Spleen (tissue), 13 donors: Measurements from ENCODE around the gene ADAMTS12. TPM values are rescaled to one million over a fixed set of nuclear protein-coding genes. Genes with fewer than 3 reads are reported as not detected.

Experiments
- DNase-seq: peaks from one replicate; pipeline ENCODE4 v3.0.0-alpha.2; 2020
- H3K27ac ChIP-seq, 8 donors: fragments of 200-600 bp; sonication (generic) in 7 of 8; 1 replicate in 4 of 8; 2 replicates in 4 of 8; pipeline versions ENCODE4 v1.5.0 to v1.8.0; 2016 to 2021; ENCODE audit warnings: inconsistent platforms in 4 of 8, mild to moderate bottlenecking in 4 of 8, moderate library complexity in 1 of 8
- H3K27me3 ChIP-seq, 7 donors: fragments of 200-600 bp; sonication (generic) in 6 of 7; replicated peaks in 1 of 7; 1 replicate in 4 of 7; 2 replicates in 3 of 7; pipeline versions ENCODE4 v1.5.0 to v1.8.0; 2016 to 2021; ENCODE audit warnings: inconsistent platforms in 3 of 7, mild to moderate bottlenecking in 1 of 7
- H3K36me3 ChIP-seq, 6 donors: fragments of 200-600 bp; sonication (generic) in 5 of 6; 1 replicate in 4 of 6; 2 replicates in 2 of 6; pipeline versions ENCODE4 v1.5.0 to v1.8.0; 2016 to 2021; ENCODE audit warnings: inconsistent platforms in 2 of 6
- H3K4me1 ChIP-seq, 6 donors: fragments of 200-600 bp; sonication (generic) in 5 of 6; 1 replicate in 3 of 6; 2 replicates in 3 of 6; pipeline versions ENCODE4 v1.5.0 to v1.8.0; 2016 to 2021; ENCODE audit warnings: inconsistent platforms in 3 of 6
- H3K4me3 ChIP-seq, 8 donors: fragments of 200-600 bp; sonication (generic) in 7 of 8; 1 replicate in 4 of 8; 2 replicates in 4 of 8; pipeline versions ENCODE4 v1.5.0 to v1.8.0; 2016 to 2021; ENCODE audit warnings: inconsistent platforms in 4 of 8, mild to moderate bottlenecking in 4 of 8, moderate library complexity in 2 of 8
- H3K9me3 ChIP-seq, 8 donors: fragments of 200-600 bp; sonication (generic) in 7 of 8; 1 replicate in 4 of 8; 2 replicates in 4 of 8; pipeline versions ENCODE4 v1.5.0 to v1.8.0; 2016 to 2021; ENCODE audit warnings: inconsistent platforms in 4 of 8
- POLR2A ChIP-seq, 3 donors: fragments of 450-650 bp; IDR thresholded peaks; one replicate each; pipeline ENCODE4 v1.5.1; 2017; ENCODE audit warnings: antibody characterized with exemption in 3 of 3, mild to moderate bottlenecking in 1 of 3
- POLR2AphosphoS5 ChIP-seq, 3 donors: sonication (generic); formaldehyde crosslinking; IDR thresholded peaks; one replicate each; pipeline ENCODE4 v1.5.1; 2017; ENCODE audit warnings: antibody characterized with exemption in 3 of 3
- WGBS, 5 donors: extraction: QIAGEN DNeasy Blood & Tissue Kit in 3 of 5; methylation state at CpG; one replicate each; pipeline versions ENCODE4 v1.1.5 to v1.1.7; 2013 to 2018; 5-methylcytosine and 5-hydroxymethylcytosine counted together
- intact Hi-C: fragments of 100-400 bp; cut with DNase I; formaldehyde crosslinking; loops from one replicate; pipeline ENCODE4 v1.15.0; 2023; ENCODE audit warnings: low total_unique reads
- long read RNA-seq, 2 donors: transcript quantifications; one replicate each; lab custom pipeline, GENCODE V29; 2026
- polyA plus RNA-seq, 3 donors: library from polyadenylated mRNA; stranded (reverse); fragments of 200-250 nt; gene quantifications; one replicate each; pipeline ENCODE4 v1.2.1, GENCODE V29; 2013
- total RNA-seq, 7 donors: library from RNA; depleted of rRNA in 3 of 7; stranded (reverse); fragments of >200 nt in 3 of 7; fragmentation: NEBNext Ultra II Directional in 4 of 7; extraction: Animal tissue kit (Norgen Biotek cat#: 25700) in 4 of 7; gene quantifications; one replicate each; pipeline versions ENCODE4 v1.1.0 to v1.2.1, GENCODE V29; 2016 to 2021
- TF ChIP-seq, protein P1 (sequence below), 11 experiments: fragments of 200-600 bp in 7 of 11; fragments of 450-650 bp in 4 of 11; sonication (generic) in 4 of 11; IDR thresholded peaks in 8 of 11; conservative IDR thresholded peaks in 3 of 11; 1 replicate in 7 of 11; 2 replicates in 4 of 11; pipeline versions ENCODE4 v1.4.0 to v1.8.0; 2016 to 2021; ENCODE audit warnings: antibody characterized with exemption in 11 of 11, inconsistent platforms in 4 of 11, mild to moderate bottlenecking in 1 of 11
- donor health status: healthy with polysubstance abuse.
- donor health status: DM: no; HTN: no; CAD: no; lungs with moderate emphysema.
- donor health status: DM: no; HTN: no; CAD: no.
- donor health status: Bipolar disorder and iron deficiency.
- donor health status: healthy.
- donor health status: DM: no; HTN: no; CAD: no.
- donor health status: DM: yes; HTN: yes; CAD: no.

ADAMTS12 gene, protein sequence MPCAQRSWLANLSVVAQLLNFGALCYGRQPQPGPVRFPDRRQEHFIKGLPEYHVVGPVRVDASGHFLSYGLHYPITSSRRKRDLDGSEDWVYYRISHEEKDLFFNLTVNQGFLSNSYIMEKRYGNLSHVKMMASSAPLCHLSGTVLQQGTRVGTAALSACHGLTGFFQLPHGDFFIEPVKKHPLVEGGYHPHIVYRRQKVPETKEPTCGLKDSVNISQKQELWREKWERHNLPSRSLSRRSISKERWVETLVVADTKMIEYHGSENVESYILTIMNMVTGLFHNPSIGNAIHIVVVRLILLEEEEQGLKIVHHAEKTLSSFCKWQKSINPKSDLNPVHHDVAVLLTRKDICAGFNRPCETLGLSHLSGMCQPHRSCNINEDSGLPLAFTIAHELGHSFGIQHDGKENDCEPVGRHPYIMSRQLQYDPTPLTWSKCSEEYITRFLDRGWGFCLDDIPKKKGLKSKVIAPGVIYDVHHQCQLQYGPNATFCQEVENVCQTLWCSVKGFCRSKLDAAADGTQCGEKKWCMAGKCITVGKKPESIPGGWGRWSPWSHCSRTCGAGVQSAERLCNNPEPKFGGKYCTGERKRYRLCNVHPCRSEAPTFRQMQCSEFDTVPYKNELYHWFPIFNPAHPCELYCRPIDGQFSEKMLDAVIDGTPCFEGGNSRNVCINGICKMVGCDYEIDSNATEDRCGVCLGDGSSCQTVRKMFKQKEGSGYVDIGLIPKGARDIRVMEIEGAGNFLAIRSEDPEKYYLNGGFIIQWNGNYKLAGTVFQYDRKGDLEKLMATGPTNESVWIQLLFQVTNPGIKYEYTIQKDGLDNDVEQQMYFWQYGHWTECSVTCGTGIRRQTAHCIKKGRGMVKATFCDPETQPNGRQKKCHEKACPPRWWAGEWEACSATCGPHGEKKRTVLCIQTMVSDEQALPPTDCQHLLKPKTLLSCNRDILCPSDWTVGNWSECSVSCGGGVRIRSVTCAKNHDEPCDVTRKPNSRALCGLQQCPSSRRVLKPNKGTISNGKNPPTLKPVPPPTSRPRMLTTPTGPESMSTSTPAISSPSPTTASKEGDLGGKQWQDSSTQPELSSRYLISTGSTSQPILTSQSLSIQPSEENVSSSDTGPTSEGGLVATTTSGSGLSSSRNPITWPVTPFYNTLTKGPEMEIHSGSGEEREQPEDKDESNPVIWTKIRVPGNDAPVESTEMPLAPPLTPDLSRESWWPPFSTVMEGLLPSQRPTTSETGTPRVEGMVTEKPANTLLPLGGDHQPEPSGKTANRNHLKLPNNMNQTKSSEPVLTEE (N-terminal part only)
- total RNA-seq (1 to 10 TPM; 1.1 to 4.3 (median 1.4) TPM), polyA plus RNA-seq (under 1 TPM; 0.07 to 0.22 (median 0.17) TPM)
- long read RNA-seq, donor 1, result 0 reads
- long read RNA-seq, donor 2, partial matches to known transcripts, result 0 of 1 reads
- long read RNA-seq, donor 2, other reads (novel, unspliced or antisense), result 0 of 1 reads

DNA sequence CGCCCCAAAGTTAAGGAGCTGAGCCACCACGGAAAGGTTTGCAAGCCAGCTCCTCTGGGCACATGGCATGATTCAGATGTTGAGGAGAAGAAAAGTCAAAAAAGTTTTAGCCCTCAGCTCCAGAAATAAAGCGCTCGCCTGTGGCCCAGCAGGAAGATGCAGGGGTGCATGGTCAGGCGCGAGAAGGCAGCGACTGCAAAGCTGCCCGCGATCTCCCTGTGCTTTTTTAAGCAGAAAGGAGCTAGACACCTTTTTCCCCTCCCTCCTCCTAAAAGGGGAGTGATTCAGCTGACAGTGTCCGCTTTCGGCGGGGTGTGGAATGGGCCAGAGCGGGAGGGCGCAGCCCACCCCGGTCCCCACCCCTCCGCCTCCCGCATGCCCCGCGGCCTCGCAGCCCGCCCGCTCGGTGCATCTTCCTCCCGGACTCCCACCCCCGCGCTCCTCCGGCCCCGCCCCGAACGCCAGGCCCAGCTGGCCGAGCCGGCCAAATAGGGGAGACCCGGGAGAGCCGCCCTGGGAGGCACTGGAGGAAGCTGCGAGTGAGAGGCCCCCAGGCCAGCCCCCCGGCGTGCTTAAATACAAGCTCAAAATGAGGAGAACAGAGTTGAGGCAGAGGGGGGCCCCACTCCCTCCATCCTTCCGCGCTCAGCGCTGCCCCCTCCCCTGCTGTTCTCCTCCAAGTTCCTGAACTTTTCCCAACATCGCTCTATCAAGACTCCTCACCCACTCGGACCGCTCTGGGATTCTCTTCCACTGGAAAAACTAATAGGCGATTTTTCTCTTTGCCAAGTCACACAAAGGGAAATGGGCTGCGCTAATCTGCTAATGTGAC, at the start of gene ADAMTS12:
Gene ADAMTS12, minus strand, starts transcription at position 203 of the 832 bp plus-strand sequence. Its CDS starts 134 bp downstream, at position 69.
- H3K9me3 ChIP-seq, result no peaks in the 10 kb centered on the region
- peaks cover 0 to 52% (median 12%) of the 10 kb centered on the region in 7 donors for H3K27me3 ChIP-seq
- TF ChIP-seq POLR2AphosphoS5 (IDR thresholded peaks at IDR 0.05), result no peak
- TF ChIP-seq POLR2A (IDR thresholded peaks at IDR 0.05), result no peak
- TF ChIP-seq, protein P1, sequence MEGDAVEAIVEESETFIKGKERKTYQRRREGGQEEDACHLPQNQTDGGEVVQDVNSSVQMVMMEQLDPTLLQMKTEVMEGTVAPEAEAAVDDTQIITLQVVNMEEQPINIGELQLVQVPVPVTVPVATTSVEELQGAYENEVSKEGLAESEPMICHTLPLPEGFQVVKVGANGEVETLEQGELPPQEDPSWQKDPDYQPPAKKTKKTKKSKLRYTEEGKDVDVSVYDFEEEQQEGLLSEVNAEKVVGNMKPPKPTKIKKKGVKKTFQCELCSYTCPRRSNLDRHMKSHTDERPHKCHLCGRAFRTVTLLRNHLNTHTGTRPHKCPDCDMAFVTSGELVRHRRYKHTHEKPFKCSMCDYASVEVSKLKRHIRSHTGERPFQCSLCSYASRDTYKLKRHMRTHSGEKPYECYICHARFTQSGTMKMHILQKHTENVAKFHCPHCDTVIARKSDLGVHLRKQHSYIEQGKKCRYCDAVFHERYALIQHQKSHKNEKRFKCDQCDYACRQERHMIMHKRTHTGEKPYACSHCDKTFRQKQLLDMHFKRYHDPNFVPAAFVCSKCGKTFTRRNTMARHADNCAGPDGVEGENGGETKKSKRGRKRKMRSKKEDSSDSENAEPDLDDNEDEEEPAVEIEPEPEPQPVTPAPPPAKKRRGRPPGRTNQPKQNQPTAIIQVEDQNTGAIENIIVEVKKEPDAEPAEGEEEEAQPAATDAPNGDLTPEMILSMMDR (IDR thresholded peaks at IDR 0.05 in 8 of 11, conservative IDR thresholded peaks at IDR 0.05 in 3 of 11), result no peak
- DNase-seq, result no peak
- H3K27ac ChIP-seq, result peak within 1 kb of the TSS in 1 of 8 donors; percentile 30
- peaks cover 0 to 27% (median 15%) of the 10 kb centered on the region in 6 donors for H3K4me1 ChIP-seq
- intact Hi-C loops, result no loop called here
- 7 to 16% (median 9%) methylated on average over 20 to 45 of the region's 45 CpGs for WGBS, 5 donors
- H3K36me3 ChIP-seq, result no peaks in the 10 kb centered on the region
- peak within 1 kb of the TSS; percentile 14 to 64 (median 32) for H3K4me3 ChIP-seq

DNA sequence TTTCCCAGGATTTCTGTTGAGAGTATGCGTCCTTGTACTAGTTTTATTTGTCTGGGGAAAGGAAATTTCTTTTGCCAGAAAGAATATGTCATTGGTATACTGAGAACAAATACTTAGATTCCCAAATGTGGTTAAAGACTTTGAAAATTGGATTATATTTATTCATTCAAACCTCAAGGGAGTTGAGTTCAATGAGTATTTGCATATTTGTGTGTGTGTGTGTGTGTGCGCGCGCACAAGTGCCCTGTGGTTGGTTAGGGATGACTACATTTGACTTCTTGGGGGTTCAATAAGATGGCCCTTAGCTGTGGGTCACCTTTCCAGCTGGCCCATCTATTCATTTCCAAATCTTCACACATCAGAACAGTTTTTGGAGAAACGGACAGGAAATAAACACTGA, 49.3 kb upstream of the ADAMTS12 start:
- DNase-seq, result no peak
- Histone ChIP-seq H3K27me3 (peaks cover 0 to 72% (median 31%) of the 10 kb centered on the region in 7 donors), H3K4me3 (no peak overlapping the region), H3K36me3 (no peaks in the 10 kb centered on the region), H3K9me3 (no peaks in the 10 kb centered on the region), H3K27ac (no peak overlapping the region), H3K4me1 (peaks cover 0 to 14% (median 8%) of the 10 kb centered on the region in 6 donors)
- TF ChIP-seq, protein P1 (IDR thresholded peaks at IDR 0.05 in 8 of 11, conservative IDR thresholded peaks at IDR 0.05 in 3 of 11), result no peak
- TF ChIP-seq POLR2AphosphoS5 (IDR thresholded peaks at IDR 0.05) (no peak), POLR2A (IDR thresholded peaks at IDR 0.05) (no peak)
- WGBS, 5 donors, result 76 to 86% (median 83%) methylated on average over 5 of the region's 5 CpGs
- intact Hi-C loops, result no loop called here

DNA sequence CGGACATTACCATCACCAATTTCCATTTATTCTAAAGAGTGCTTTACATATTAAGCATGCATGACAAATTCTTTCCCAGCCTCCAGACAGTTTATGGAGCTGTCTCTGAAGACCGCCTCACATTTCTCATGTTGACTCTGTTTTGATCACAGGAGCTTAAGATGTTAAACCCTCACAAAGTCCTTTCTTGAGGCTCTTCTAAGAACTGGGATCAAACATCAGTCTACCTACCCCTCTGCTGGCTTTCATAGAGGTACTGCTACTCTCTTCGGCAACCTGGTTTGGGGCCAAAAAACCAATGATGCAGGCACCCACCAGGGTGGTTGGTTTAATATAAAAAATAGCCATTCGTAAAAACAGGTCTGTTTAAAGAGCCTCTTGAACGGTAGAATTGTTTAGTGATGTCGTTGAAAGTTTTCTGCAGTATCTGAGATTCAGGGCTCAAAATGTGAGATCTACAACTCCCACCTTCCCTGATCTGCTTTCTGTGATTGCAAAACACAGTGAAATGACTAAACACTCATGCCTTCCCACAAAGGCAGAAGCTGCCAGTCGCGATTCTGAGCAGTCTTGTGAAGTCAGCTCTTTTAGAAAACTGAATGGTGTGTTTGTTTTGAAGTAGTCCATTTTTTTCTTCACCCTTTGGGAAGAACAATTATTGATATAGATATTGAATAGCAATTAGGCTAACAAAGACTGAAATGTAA, 47.9 kb upstream of the ADAMTS12 start:
- Histone ChIP-seq H3K36me3 (no peaks in the 10 kb centered on the region), H3K4me1 (peaks cover 0 to 20% (median 11%) of the 10 kb centered on the region in 6 donors), H3K4me3 (no peak overlapping the region), H3K27me3 (peaks cover 0 to 84% (median 40%) of the 10 kb centered on the region in 7 donors), H3K27ac (no peak overlapping the region), H3K9me3 (no peaks in the 10 kb centered on the region)
- intact Hi-C loops, result no loop called here
- WGBS, 5 donors, result 70 to 86% (median 80%) methylated on average over 8 of the region's 8 CpGs
- no peak for DNase-seq
- TF ChIP-seq, protein P1 (IDR thresholded peaks at IDR 0.05 in 8 of 11, conservative IDR thresholded peaks at IDR 0.05 in 3 of 11), result no peak
- TF ChIP-seq POLR2AphosphoS5 (IDR thresholded peaks at IDR 0.05) (no peak), POLR2A (IDR thresholded peaks at IDR 0.05) (no peak)
